Mucosa of descending colon (tissue), 3 donors: Measurements from ENCODE around the gene UBE2J2. TPM values are rescaled to one million over a fixed set of nuclear protein-coding genes. Genes with fewer than 3 reads are reported as not detected.

Source experiments
- ATAC-seq: fragments of 200-7000 bp; cut with Tn5 transposase; one replicate; pipeline ENCODE4 v1.9.1; 2020; ENCODE audit warnings: mild to moderate bottlenecking, moderate library complexity
- DNase-seq, 3 donors: peaks; one replicate each; pipeline ENCODE4 v3.0.0-alpha.2; 2020
- H3K36me3 ChIP-seq: fragments of 200-600 bp; one replicate; pipeline ENCODE4 v1.8.0; 2021; ENCODE audit warnings: low read depth, mild to moderate bottlenecking
- H3K4me1 ChIP-seq: fragments of 200-600 bp; one replicate; pipeline ENCODE4 v1.8.0; 2021; ENCODE audit warnings: low read depth, mild to moderate bottlenecking
- H3K4me3 ChIP-seq: fragments of 200-600 bp; one replicate; pipeline ENCODE4 v1.8.0; 2021; ENCODE audit warnings: mild to moderate bottlenecking
- H3K9me3 ChIP-seq: fragments of 200-600 bp; one replicate; pipeline ENCODE4 v1.8.0; 2021; ENCODE audit warnings: mild to moderate bottlenecking
- intact Hi-C, 2 donors: fragments of 100-400 bp; cut with DNase I in 1 of 2; cut with micrococcal nuclease in 1 of 2; formaldehyde crosslinking; loops; one replicate each; pipeline versions ENCODE4 v1.11.0 to v1.11.1; 2022; cut with DNase I, micrococcal nuclease
- total RNA-seq, 3 donors: library from RNA; stranded (reverse); fragmentation: NEBNext Ultra II Directional in 2 of 3; extraction: Animal tissue kit (Norgen Biotek cat#: 25700) in 2 of 3; gene quantifications; one replicate each; pipeline versions ENCODE4 v1.2.1 to v1.2.4, GENCODE V29; 2021 to 2023
- TF ChIP-seq, protein P1 (sequence below): fragments of 200-600 bp; IDR thresholded peaks from one replicate; pipeline ENCODE4 v1.8.0; 2022; ENCODE audit warnings: antibody characterized with exemption, mild to moderate bottlenecking
- donor health status: DM: no; HTN: no; CAD: no; lungs with moderate emphysema.
- donor health status: DM: no; HTN: no; CAD: no.
- donor health status: DM: no; HTN: yes; CAD: no.

Gene UBE2J2
- total RNA-seq, 3 donors from 2014 or later, result 49.8 to 65.8 (median 61.1) TPM

DNA sequence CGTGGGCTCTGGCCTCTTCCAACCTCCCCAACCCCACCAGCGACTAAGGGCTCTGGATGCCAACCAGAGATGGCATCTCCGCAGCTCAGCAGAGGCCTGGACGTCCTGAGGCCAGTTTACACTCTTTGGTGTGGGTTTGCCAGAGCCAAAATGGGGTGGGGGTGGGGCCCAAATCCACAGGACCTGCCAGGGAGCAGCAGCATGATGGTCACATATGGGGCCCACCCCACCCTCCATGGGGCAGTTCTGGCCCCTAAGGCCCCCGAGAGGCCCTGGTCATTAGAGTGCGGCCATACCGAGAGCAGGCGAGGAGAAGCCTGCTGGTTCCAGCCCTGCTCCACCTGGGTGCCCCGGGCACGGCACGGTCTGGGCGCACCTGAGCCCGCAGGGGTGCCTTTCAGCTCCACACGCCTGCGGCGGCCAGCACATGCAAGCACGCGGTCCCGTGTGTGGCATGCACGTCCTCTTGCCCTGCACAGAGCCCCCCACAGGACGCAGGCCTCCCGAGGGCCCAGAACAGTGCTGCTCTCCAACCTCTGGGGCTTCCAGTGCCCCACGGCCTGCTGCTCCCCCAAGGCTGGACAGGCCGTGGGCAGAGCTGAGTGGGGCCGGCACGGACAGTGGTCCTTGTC is 31.9 kb downstream of the UBE2J2 start:
- H3K9me3 ChIP-seq, result no peaks in the 10 kb centered on the region
- no peaks in the 10 kb centered on the region for H3K36me3 ChIP-seq
- H3K4me3 ChIP-seq, result no peak overlapping the region
- DNase-seq (no peak), ATAC-seq (no peak)
- H3K4me1 ChIP-seq, result peaks cover 24% of the 10 kb centered on the region
- TF ChIP-seq, protein P1, sequence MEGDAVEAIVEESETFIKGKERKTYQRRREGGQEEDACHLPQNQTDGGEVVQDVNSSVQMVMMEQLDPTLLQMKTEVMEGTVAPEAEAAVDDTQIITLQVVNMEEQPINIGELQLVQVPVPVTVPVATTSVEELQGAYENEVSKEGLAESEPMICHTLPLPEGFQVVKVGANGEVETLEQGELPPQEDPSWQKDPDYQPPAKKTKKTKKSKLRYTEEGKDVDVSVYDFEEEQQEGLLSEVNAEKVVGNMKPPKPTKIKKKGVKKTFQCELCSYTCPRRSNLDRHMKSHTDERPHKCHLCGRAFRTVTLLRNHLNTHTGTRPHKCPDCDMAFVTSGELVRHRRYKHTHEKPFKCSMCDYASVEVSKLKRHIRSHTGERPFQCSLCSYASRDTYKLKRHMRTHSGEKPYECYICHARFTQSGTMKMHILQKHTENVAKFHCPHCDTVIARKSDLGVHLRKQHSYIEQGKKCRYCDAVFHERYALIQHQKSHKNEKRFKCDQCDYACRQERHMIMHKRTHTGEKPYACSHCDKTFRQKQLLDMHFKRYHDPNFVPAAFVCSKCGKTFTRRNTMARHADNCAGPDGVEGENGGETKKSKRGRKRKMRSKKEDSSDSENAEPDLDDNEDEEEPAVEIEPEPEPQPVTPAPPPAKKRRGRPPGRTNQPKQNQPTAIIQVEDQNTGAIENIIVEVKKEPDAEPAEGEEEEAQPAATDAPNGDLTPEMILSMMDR, result no peak
- intact Hi-C loops, result no loop called here

DNA sequence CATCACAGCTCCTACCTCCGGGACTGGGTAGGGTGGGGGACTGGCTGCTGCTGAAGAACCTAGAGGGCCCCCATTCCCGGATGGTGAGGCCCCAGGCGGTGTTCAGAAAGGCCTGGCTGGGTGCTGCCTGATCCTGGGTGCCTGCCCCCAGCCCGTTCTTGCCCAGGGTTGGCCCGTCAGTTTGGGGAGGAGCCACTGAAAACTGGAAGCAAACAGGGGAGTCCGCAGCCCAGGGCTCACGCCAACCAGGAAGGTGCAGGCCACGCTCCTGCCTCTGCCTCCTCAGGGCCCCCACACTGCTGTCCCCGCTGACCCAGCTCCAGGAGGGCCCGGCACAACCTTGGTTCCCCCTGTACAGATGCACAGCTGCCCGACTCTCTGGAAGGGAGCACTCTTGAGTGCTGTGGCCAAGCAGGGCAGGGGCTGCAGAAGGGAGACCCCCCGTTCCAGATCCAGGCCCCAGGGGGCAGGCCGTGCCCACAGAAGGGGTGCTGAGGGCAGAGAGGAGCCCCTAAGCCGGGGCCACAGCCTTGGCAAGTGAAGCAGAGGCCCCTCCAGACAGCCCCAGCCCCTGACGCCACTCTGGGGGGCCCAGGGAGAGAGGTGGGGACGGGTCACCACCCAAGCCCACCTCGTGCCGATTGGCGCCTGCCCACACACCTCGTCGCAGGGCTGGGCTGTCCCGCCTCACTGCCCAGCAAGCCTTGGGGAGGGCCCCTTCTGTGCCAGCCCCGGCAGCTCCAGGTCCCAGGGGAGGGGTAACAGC is 32.6 kb downstream of the UBE2J2 start:
- ATAC-seq, result no peak

DNA sequence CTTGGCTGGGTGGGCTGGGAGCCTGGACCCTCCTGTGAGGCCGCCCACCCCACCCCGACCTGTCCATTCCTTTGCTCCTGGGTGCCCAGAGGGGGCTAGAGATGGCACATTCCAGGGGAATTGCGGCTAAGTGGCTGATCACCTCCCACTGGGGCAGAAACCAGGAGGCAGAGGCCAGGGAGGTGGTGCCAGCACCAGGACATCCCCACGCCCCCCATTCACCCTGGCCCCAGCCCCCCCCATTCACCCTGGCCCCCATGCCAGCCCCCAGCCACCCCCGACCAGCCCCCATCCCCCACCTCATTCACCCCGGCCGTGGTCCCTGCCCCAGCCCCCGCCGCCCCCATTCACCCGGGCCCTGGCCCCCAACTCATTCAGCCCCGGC is 33.3 kb downstream of the UBE2J2 start:
- DNase-seq, result no peak
- peaks cover 19% of the 10 kb centered on the region for H3K4me1 ChIP-seq
- H3K36me3 ChIP-seq, result no peaks in the 10 kb centered on the region
- no peak for ATAC-seq
- H3K4me3 ChIP-seq, result no peak overlapping the region
- H3K9me3 ChIP-seq, result no peaks in the 10 kb centered on the region
- TF ChIP-seq, protein P1, result no peak
- intact Hi-C loops, result no loop called here

More for the DNA sequence above, 32.6 kb downstream of the UBE2J2 start:
- Histone ChIP-seq H3K36me3 (no peaks in the 10 kb centered on the region), H3K4me1 (peaks cover 19% of the 10 kb centered on the region), H3K9me3 (no peaks in the 10 kb centered on the region), H3K4me3 (no peak overlapping the region)
- DNase-seq, result no peak
- intact Hi-C loops, result no loop called here
- TF ChIP-seq, protein P1, result no peak

DNA sequence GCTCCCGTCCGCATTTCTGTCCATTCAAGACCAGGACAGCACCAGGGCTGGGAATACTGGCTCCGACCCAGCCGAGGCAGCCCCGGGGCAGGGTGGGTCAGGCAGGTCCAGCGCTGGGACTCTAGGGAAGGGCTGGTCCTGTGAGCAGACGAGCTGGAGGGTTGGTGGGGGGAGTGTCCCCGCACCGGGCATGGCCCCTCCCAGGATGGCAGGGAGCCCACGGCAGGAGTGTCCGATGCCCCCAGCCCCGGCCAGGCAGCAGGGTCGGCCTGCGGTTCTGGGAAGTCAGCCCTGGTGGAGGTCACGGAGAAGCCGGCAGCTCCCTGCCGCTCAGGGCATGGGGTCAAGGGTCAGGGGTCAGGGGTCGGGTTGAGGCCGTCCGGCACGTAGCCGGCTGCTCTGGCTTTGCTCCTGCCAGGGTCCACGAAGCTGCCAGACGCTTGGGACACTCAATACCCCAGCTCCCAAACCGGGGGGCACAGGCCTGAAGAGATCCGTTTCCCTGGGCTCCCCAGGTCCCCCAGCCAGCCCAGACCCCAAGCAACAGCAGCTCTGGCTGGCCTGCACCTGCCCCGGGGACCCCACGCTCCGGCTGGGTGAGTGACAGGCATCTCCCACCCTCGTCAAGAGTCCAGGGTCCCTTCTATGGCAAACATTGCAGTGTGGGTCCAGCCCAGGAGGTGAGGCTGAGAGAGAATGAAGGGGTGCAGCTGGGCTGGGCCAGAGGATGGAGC is 33.9 kb downstream of the UBE2J2 start:
- ATAC-seq (no peak), DNase-seq (peak in 1 of 3 donors; percentile 35)
- TF ChIP-seq, protein P1, result no peak
- Histone ChIP-seq H3K9me3 (no peaks in the 10 kb centered on the region), H3K4me3 (no peak overlapping the region), H3K36me3 (no peaks in the 10 kb centered on the region), H3K4me1 (peaks cover 19% of the 10 kb centered on the region)
- intact Hi-C loops, result no loop called here

DNA sequence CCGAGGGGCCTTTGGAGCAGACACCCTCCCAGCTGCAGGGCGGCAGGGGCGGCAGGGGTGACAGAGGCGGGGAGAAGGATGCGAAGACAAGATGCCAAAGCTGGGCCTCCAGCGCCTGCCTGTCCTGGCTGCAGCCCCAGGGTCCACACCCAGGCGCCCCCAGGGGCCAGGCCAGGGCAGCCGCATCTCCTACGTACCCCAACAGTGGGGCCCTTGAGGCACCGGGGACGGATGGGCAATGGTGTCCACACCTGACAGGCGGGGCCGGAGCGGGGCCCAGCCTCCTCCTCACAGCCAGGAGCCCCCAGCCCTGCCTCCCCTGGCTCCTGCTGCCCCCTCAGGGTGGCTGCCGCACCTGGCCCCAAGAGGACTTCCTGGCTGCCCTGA is 34.4 kb downstream of the UBE2J2 start:
- Histone ChIP-seq H3K4me3 (no peak overlapping the region), H3K36me3 (no peaks in the 10 kb centered on the region), H3K4me1 (peaks cover 19% of the 10 kb centered on the region), H3K9me3 (no peaks in the 10 kb centered on the region)
- intact Hi-C loops, result no loop called here
- TF ChIP-seq, protein P1, result no peak
- DNase-seq, result no peak
- ATAC-seq, result no peak
